HG02938 (cell line): Measurements from ENCODE around the gene NME9.

ENCODE experiments used
- ATAC-seq: cut with Tn5 transposase; IDR thresholded peaks from one replicate; pipeline ENCODE4 v1.9.1; 2021; ENCODE audit warnings: mild to moderate bottlenecking, moderate library complexity; ENCODE audit not compliant: unreplicated experiment

The NME9 gene

DNA sequence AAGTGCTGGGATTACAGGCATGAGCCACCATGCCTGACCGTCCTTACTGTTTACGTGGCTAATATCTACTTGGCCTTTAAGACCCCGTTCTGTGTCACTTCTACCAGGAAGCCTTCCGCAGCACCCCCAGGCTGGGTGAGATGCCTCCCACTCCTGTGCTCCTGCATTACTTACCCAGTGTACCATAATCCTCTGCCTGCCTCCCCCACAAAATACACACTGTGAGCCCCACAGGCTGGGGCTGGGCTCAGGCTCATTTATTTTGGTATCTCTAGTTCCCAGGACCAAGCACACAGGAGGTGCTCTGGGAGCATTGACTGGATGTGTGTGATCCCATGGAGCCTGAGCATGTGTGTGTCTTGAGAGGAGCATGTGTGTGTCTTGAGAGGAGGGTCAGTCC, 33.7 kb upstream of the NME9 start:
- ATAC-seq, result no peak

GRCh38 chr3:138362538-138362937, 32.9 kb upstream of the NME9 start:
- ATAC-seq, result no peak

DNA sequence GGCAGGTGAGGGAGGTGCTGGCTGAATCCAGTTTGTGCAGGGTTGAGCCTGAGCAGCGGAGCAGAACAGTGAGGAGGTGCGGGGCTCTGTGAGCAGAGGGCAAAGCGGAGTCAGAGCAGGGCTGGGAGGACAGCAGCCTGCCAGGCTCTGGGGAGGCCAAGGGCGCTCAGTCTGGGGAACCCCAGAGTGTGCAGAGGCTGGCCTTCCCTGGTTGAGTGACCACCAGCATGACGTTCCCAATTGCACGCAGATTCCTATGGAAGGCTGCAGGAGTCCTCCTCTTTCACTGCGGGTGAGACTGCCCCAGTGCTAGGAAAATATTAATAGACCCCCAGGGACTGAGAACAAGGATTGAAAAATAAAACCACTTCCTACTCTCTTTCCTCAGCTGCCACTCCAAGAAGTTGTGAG, 31.9 kb upstream of the NME9 start:
- no peak for ATAC-seq

DNA sequence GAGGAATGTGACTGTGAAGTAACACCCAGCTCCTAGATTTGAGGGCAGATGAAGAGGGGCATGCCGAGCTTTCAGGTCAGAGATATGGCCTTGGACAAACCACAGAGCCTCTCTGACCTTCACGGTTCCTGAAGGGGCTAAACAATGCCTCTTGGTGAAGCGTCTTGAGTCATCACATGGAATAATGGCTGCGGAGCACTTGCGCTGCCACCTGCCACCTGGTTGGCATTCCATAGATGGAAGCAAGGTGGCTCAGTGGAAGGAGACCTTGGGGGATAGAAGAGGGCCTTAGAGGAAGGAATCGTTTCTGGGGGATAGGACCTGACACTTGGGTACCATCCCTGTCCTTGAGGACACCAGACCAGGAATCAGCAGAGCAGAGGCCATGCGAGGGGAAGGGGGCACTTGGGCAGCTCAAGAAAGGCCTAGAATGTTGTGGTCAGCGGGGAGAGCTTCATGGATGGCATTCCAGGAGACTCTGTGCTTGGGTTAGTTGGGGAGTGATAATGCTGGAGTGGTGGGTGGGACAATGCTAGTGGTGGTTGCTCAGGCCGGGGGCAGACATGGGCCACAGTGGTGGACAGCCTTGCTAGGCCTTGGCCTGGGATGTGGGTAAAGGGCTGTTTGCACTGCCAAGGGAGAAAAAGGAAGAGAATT, 31.3 kb upstream of the NME9 start:
- no peak for ATAC-seq

- no peak for ATAC-seq
These were observed 30.5 kb upstream of the NME9 start for GRCh38 chr3:138359919-138360868.

DNA sequence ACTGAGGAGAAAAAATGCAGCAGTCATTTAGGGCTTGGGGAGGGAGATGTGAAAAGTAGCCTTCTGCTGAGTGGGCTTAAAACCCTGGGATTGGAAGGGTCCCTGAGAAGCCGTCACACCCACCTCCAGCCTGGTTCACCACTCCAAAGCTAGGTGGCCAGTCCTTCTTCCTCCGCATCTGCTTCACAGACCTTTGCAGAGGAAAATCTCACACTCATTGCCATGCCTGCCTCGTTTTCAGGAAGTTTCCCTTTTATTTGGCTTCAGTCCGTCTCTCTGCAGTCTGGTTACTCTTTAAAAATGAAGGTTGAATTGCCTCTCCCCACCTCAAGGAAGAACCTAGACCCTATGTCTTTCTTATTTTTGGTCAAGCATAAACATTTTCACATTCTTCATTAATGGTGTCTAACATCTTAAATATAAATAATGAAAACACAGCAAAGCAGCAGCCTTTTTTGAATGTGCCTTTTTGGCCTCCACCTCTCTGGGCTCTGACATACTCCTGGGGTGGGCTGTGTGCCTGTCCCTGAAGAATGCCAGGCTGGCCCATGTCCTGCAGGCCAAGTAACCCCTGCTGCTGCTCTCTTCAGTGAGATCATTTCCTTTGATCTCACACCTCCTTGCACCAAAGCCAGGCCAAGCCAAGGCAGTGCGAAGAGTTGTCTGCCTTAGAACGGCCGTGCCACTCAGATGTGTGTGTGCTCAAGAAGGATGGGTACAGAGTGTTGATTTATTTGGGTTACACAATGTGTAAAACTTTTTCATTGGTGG, 29.7 kb upstream of the NME9 start:
- no peak for ATAC-seq

- ATAC-seq, result no peak
These were observed 27.2 kb upstream of the NME9 start for GRCh38 chr3:138356730-138357405.

DNA sequence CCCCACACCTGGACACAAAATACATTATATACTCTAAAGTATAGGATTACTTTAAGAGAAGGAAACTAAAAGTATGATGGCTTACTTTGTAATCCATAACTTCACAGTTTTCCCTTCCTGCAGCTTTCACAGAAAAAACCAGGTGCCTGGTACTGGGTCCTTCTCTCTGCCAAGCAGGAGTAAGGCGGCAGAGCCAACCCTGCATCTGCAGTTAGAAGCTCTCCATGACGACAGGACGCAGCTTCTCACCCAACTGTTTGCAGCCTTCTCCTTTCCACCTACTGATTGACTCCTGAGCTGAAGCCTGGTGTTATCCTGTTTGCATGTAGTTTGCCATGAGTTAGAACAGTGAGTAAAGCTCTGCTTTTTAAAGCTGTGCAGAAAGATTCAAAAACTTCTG, 25.4 kb upstream of the NME9 start:
- ATAC-seq, result no peak

DNA sequence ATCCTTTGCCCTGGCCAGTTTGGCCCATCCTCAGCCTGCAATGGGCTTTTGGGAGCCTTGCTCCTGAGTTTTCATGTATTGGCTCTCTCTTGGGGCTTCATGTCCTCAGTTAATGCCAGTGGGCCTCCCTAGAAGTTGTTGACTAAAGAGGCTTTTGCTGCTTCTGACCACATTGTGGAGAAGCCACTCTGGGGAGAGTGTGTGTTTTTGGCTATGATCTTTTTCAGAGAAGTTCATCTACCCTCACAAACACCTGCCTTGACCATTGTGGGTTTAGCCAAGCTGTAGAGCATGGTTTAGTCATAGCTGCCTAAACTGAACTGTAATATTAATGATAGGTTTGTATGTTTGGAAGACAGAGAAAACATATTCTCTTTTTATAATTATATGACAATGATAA, 24.7 kb upstream of the NME9 start:
- ATAC-seq, result no peak

DNA sequence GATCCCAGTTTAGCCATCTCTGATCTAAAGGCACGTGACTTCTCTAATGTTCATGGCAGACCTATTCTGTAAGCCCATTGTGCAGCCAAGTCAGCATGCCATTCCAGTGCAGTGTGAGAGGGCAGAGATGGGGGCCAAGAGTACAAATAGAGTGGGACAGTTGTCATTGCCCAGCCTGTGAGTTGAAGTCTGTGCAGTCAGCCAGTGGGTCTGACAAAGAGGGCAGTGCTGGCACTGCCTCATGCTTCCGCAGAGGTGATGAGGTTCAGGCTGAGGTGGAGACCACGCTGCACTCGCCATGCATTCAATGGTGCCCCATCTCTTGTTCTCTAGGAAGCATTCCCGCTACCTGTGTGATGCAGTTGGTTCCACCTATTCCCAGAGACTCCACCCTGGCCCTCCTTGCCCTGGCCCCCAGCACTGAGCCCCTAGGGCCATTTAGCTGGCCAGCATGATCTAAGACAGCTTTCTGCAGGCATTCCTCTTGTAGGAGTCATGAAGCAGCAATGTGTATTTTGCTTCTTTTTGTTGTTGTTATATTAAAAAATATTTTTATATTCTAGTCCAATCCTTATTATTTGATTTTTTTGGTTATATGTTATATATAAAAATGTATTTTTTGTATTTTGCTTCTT, 22.4 kb upstream of the NME9 start:
- no peak for ATAC-seq

DNA sequence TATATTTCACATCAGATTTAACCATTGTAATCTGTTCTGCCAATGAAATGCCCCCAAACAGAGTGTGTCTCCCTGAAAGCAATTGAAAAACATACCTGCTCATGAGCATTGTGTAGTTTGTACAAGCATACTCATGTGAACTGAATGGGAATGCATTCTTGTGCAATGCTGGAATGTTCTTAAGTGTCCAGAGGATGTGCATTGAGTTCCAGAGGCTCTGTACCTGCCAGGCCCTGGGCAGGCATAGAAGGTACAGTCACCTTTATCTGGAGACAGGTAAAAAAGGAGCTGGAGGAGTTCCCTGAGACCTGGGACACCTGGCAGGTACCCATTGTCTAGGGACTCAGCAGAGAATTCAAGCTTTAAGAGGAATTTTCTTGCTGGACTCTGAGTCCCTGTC, 21.5 kb upstream of the NME9 start:
- ATAC-seq, result no peak

DNA sequence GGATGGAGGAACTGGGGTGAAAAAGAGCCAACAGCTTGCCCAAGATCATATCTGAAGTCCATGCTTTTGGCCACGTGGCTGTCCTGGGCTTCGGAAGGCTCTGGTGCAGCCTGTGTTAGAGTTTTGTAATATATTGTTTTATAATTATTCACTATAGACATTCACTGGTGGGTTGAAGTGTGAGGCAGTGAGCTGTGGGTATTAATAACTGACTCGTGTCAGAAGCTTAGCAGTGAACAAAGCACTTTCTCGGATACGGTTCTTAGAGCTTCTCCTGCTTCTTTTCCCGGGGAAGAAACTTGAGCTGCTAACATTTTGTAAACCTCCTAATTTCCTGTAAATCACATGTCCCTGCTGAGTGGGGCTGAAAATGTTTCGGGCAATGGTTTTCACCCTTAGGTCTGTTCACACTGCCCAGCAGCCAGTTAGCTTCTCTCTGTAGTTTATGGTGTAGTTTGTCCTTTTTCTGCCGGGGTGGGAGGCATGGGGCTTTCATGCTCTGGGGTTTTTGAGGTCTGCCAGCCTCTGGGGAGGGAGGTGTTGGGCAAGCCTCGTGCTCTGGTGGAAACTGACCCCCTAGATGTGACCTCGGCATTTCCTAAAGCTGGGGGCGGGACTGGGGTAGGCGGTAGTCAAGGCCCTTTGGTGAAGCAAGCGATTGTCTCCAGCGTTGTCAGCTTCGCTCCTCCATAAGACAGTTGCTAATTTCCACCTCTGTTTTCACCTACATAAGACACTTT, 20.4 kb upstream of the NME9 start:
- no peak for ATAC-seq

GRCh38 chr3:138348754-138349739, 19.4 kb upstream of the NME9 start:
- ATAC-seq, result no peak

DNA sequence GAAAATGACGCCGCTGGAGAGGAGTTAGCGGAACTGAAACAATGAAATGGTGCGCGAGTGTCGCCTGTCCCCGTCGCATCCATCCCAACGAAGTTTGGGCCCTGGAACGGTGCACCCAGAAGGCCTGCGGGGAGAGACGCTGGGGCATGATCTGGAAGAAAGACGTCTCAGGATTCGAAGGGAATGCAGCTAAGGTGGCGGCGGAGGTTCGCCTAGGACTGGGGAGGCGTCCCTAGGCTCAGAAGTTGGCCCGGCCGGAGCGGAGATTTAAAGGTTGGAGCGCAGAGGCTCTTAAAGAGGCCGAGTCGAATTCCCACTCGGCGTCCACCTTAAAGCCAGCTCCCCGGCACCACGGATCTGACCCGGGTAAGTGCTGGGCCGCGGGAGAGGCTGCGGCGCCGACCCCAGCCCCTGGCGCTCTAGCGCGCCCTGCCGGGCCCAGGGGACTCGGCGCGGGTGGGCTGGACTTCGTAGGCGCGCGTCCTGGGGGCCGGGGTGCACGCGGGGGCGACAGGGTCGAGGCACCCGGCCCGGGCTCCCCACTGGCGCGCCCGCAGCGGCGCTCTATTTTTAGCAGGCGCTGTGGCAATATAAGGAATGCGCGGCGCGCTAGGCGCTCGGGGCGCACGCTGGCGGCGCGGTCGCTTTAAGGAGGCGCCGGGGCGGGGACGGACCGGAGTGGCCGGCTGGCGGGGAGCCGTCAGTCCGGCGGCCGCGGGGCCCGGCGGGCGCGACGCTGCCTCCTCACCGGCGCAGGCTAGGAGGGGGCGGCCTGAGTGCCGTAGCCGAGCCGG, 18.5 kb upstream of the NME9 start, which contains the start of gene MRAS:
TSS of gene MRAS (plus strand) at position 620 of the 794 bp plus-strand sequence. CDS start 24,305 bp downstream, outside the sequence.
- ATAC-seq, result no peak

DNA sequence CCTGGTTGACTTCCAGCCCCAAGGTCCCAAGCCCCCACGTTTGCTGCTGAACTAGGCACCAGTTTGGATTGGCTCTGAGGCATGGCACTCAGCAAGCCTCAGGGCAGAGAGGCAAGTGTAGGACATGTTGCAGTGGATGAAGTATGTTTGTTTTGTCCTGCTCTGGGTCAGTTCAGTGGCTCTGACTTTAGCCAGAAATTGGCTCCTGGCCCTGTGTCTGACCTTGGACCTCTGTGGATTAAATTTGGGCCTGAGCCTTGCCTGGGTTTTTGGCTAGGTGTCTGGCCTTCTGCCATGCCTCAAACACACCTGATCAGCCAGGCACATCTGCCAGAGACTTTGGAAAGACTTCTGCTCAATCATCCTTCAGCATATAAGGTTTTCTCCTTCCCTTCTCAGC, 15.1 kb upstream of the NME9 start:
- ATAC-seq, result no peak

GRCh38 chr3:138340511-138340910, 10.9 kb upstream of the NME9 start:
- no peak for ATAC-seq

DNA sequence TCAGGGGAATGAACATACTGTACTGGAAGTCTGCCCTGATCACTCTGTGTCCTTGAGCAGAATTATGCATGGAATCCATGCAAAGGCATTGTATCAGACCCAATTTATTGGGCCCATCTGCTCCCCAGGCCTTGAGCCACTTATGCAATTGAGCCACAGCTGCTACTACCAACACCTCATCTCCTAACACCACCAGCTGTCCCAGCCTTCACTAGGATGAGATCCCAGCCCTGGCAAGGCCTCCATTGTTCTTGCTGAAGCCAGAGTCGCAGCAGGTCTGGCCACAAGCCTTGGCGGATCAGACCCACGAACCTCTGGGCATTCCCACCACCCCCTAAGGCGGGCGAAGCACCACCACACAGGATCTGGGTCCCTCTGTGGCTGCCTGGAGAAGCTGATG, 9.2 kb upstream of the NME9 start:
- no peak for ATAC-seq

DNA sequence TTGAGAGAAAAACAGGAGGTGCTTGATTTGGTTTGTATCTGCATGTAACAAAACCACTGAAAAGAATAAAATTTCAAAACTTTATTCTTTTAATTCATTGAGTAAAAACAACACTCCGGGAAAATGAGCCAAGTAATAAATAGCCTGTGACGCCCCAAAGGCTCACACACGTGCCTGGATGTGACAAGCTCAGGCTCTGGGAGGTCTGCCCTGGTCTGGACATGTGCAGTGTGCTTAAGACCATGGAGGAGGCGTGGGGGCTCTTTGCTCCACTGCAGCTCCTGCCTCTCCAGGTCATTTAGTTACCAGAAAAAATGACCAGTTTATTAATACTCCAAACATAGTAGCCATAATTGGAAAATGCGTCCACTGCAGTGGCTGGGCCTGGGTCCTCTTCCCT, 8.6 kb upstream of the NME9 start:
- ATAC-seq, result no peak
